Cardiac muscle cell (in vitro differentiated cells and primary cell): ENCODE results near the gene LAG3. TPM values are rescaled to one million over a fixed set of nuclear protein-coding genes. Genes with fewer than 3 reads are reported as not detected.

ENCODE experiments used
- DNase-seq, 2 donors: peaks; one replicate each; pipeline versions ENCODE4 v3.0.0 to v3.0.0-alpha.2; 2010 to 2017; ENCODE audit warnings: low read depth in 1 of 2, low spot score in 1 of 2
- H3K27ac ChIP-seq: fragments of 200-600 bp; sonication (generic); 2 replicates; pipeline ENCODE4 v1.5.1; 2016
- H3K27me3 ChIP-seq: fragments of 200-600 bp; sonication (generic); 2 replicates; pipeline ENCODE4 v1.6.0; 2016; ENCODE audit warnings: control low read depth
- H3K36me3 ChIP-seq: fragments of 200-600 bp; sonication (generic); 2 replicates; pipeline ENCODE4 v1.5.1; 2016; ENCODE audit warnings: control low read depth
- H3K4me1 ChIP-seq: fragments of 200-600 bp; sonication (generic); 2 replicates; pipeline ENCODE4 v1.8.1; 2017; ENCODE audit warnings: low read depth, mild to moderate bottlenecking, mixed run types
- H3K4me3 ChIP-seq: fragments of 200-600 bp; sonication (generic); 2 replicates; pipeline ENCODE4 v1.5.1; 2016; ENCODE audit warnings: mild to moderate bottlenecking
- H3K9me3 ChIP-seq: fragments of 200-600 bp; sonication (generic); 2 replicates; pipeline ENCODE4 v1.5.1; 2017; ENCODE audit warnings: low read depth, mild to moderate bottlenecking, control low read depth
- CTCF ChIP-seq: IDR thresholded peaks from 2 replicates; pipeline ENCODE4 v1.5.1; 2012; ENCODE audit warnings: low read depth, mild to moderate bottlenecking, low read length
- polyA plus RNA-seq: library from polyadenylated mRNA; unstranded; fragments of >200 nt; fragmentation: Nextera tagmentation; extraction: Ambion mirVana; gene quantifications from 2 replicates; pipeline ENCODE4 v1.2.1, GENCODE V29; 2016
- total RNA-seq: library from RNA; depleted of rRNA; stranded (reverse); fragments of >200 nt; gene quantifications from 2 replicates; pipeline ENCODE4 v1.2.3, GENCODE V29; 2016

The LAG3 gene
- total and polyA plus RNA-seq, 2 experiments from 2014 or later, result 0.15 TPM; not detected in 1

GRCh38 chr12:6775185-6776174 lies 3.2 kb downstream of the LAG3 start:
- Histone ChIP-seq H3K4me1 (peaks cover 6% of the 10 kb centered on the region), H3K36me3 (no peaks in the 10 kb centered on the region), H3K27me3 (peaks cover 29% of the 10 kb centered on the region), H3K27ac (no peak overlapping the region), H3K9me3 (no peaks in the 10 kb centered on the region), H3K4me3 (no peak overlapping the region)
- no peak for TF ChIP-seq CTCF
- no peak for DNase-seq

GRCh38 chr12:6777386-6777785 lies 5.1 kb downstream of the LAG3 start:
- no peak for DNase-seq
- Histone ChIP-seq H3K9me3 (no peaks in the 10 kb centered on the region), H3K4me3 (no peak overlapping the region)

GRCh38 chr12:6778217-6778573 lies 5.9 kb downstream of the LAG3 start:
- H3K27ac ChIP-seq, result peak overlapping the region; percentile 26
- H3K4me1 ChIP-seq, result peaks cover 11% of the 10 kb centered on the region
- H3K9me3 ChIP-seq, result no peaks in the 10 kb centered on the region
- peak overlapping the region; percentile 32 for H3K4me3 ChIP-seq
- TF ChIP-seq CTCF, result no peak
- DNase-seq, result peak in 1 of 2 donors; percentile 59
- H3K27me3 ChIP-seq, result peaks cover 15% of the 10 kb centered on the region
- H3K36me3 ChIP-seq, result no peaks in the 10 kb centered on the region

More at GRCh38 chr12:6777386-6777785, 5.1 kb downstream of the LAG3 start:
- no peaks in the 10 kb centered on the region for H3K36me3 ChIP-seq
- H3K27ac ChIP-seq, result no peak overlapping the region
- peaks cover 23% of the 10 kb centered on the region for H3K27me3 ChIP-seq
- no peak for TF ChIP-seq CTCF
- peaks cover 6% of the 10 kb centered on the region for H3K4me1 ChIP-seq

- peak; percentile 90 for TF ChIP-seq CTCF
- H3K27me3 ChIP-seq, result peaks cover 8% of the 10 kb centered on the region
- peak; percentile 96 to 97 for DNase-seq
- H3K4me3 ChIP-seq, result peak overlapping the region; percentile 32
- no peaks in the 10 kb centered on the region for H3K36me3 ChIP-seq
- no peaks in the 10 kb centered on the region for H3K9me3 ChIP-seq
- peaks cover 17% of the 10 kb centered on the region for H3K4me1 ChIP-seq
- H3K27ac ChIP-seq, result peak overlapping the region; percentile 26
These were observed 6.5 kb downstream of the LAG3 start for GRCh38 chr12:6778574-6779550.

GRCh38 chr12:6779708-6780432 lies 7.5 kb downstream of the LAG3 start:
- Histone ChIP-seq H3K4me3 (no peak overlapping the region), H3K36me3 (no peaks in the 10 kb centered on the region), H3K9me3 (no peaks in the 10 kb centered on the region), H3K27me3 (no peaks in the 10 kb centered on the region), H3K27ac (no peak overlapping the region), H3K4me1 (peaks cover 17% of the 10 kb centered on the region)
- DNase-seq, result no peak
- TF ChIP-seq CTCF, result no peak
